IPS-18c (cell line): ENCODE results near the gene IFIT3.
"Not testable (repeated sequence)": the region's sequence is repeated elsewhere in the genome, so short reads cannot be mapped to it uniquely, and the experiment has no call there.

Experiments
- H3K4me3 ChIP-seq: 2 replicates; pipeline ENCODE4 v1.7.0; 2013; ENCODE audit warnings: low read depth, mild to moderate bottlenecking, low read length, moderate library complexity; ENCODE audit not compliant: insufficient read depth
- H3K9me3 ChIP-seq: one replicate; pipeline ENCODE4 v1.6.1; 2013; ENCODE audit warnings: mild to moderate bottlenecking, low read length, moderate library complexity; ENCODE audit not compliant: control insufficient read depth, insufficient read depth

The IFIT3 gene

GRCh38 chr10:89346405-89347254 is 18.8 kb downstream of the IFIT3 start:
- Histone ChIP-seq H3K9me3 (no peaks in the 10 kb centered on the region), H3K4me3 (no peak overlapping the region)

GRCh38 chr10:89347701-89348457 is 20.1 kb downstream of the IFIT3 start:
- Histone ChIP-seq H3K4me3 (no peak overlapping the region), H3K9me3 (no peaks in the 10 kb centered on the region)

DNA sequence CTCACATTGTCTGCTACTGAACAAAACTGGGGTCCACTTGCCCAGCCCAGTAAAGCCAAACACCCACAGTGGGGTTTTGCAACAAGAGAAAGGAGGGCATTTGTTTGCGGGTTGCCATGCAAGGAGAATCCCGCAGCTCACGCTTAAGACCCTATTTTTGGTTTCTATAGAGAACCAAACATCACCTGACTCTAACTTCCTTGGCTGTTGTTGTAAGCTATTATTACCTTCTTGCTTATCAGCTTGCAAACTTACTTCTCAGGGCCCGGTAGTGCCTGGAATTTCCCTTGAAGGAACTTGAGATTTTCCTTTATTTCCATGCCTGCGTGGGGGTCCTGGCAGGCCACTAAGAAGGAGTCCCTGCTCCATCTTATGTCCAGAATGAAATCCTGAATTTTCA is 20.7 kb downstream of the IFIT3 start:
- H3K9me3 ChIP-seq, result peaks cover 2% of the 10 kb centered on the region
- no peak overlapping the region for H3K4me3 ChIP-seq

DNA sequence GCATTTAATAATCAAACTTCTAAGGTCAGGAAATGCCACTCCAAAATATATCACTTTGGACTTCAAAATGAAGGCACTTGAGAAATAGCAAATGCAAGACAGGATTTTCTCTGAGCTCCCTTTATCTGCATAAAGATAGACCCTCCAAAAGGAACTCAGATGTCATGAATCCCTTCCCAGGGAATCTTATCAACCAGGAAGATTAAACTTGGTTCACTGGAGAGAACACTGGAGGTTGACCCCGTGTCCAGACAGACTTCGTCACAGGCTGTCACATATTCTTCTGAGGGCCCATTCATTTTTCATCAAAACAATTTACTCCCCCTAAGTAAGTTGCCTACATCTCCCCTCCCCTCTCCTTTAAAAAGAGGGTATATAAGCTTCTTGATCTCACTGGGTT is 21.2 kb downstream of the IFIT3 start:
- peaks cover 3% of the 10 kb centered on the region for H3K9me3 ChIP-seq
- no peak overlapping the region for H3K4me3 ChIP-seq

GRCh38 chr10:89350631-89351315 is 23.0 kb downstream of the IFIT3 start:
- not testable (repeated sequence) for H3K4me3 ChIP-seq

DNA sequence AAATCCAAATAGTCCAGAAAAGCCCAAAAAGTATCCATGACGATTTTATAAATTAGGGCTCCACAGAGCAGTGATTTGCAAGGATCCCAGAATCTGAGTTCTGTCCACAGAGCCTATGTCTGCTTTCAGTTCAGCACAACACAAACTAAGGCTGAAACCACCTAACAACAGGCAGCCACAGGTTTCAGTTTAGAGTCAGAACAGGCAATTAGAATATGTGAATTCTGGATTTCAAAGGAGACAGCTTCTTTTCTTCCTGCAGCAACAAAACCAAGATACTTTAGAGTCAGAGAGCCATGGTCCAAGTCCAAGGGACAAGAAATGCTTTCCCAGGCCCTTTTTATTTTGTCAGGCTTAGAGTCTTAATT is 23.6 kb downstream of the IFIT3 start:
- peaks cover 3% of the 10 kb centered on the region for H3K9me3 ChIP-seq
- H3K4me3 ChIP-seq, result no peak overlapping the region

More at GRCh38 chr10:89350631-89351315, 23.0 kb downstream of the IFIT3 start:
- not testable (repeated sequence) for H3K9me3 ChIP-seq

DNA sequence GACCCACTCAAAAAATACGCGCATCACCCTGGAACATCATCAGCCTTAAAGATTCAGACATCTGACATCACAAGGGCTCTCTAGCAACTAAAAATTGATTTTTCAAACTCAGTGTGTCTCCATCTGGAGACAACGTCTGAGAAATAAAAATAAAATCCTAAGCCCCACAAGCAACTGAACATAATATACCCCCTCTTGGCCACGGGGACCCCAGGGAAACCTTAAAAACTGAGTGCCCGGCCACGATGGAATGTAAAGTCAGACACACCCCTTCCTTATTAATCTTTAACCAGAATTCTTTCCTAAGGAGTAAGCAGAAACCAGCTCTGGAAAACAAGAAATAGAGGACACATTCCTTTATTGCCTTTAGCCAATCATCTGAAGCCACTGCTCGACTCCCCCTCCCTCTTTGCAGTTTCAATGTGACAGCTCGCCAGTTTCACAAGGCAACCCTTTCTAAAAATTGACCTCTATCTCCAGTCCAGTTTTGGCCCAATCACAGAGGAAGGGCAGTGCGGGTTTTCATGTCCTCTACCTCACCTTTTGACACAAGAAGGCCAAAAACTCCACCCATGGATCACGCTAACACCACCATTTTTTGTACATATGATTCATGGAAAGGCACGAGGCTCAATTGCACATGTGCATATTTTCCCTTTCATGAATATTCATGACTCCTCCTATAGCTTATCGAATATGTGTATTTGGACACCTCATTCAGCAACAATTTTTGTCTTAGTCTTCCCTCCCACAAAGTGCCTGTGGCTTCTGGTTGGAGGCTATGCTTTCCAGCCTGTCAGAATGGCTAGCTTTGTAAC is 24.2 kb downstream of the IFIT3 start:
- Histone ChIP-seq H3K9me3 (peaks cover 3% of the 10 kb centered on the region), H3K4me3 (no peak overlapping the region)

GRCh38 chr10:89352802-89353201 is 25.0 kb downstream of the IFIT3 start:
- H3K9me3 ChIP-seq, result peaks cover 3% of the 10 kb centered on the region
- no peak overlapping the region for H3K4me3 ChIP-seq

- Histone ChIP-seq H3K4me3 (no peak overlapping the region), H3K9me3 (peaks cover 3% of the 10 kb centered on the region)
These were observed 27.7 kb downstream of the IFIT3 start for GRCh38 chr10:89355394-89355931.

- H3K4me3 ChIP-seq, result no peak overlapping the region
- H3K9me3 ChIP-seq, result peaks cover 3% of the 10 kb centered on the region
These were observed 29.3 kb downstream of the IFIT3 start for GRCh38 chr10:89357096-89357495.

- Histone ChIP-seq H3K9me3 (peaks cover 3% of the 10 kb centered on the region), H3K4me3 (no peak overlapping the region)
These were observed 30.2 kb downstream of the IFIT3 start for GRCh38 chr10:89357975-89358374.

- H3K9me3 ChIP-seq, result no peaks in the 10 kb centered on the region
- H3K4me3 ChIP-seq, result no peak overlapping the region
These were observed 32.4 kb downstream of the IFIT3 start for GRCh38 chr10:89360157-89360556.

- no peaks in the 10 kb centered on the region for H3K9me3 ChIP-seq
- no peak overlapping the region for H3K4me3 ChIP-seq
These were observed 35.1 kb downstream of the IFIT3 start for GRCh38 chr10:89362929-89363328.

GRCh38 chr10:89363729-89364442 is 36.1 kb downstream of the IFIT3 start:
- Histone ChIP-seq H3K9me3 (no peaks in the 10 kb centered on the region), H3K4me3 (no peak overlapping the region)

- no peak overlapping the region for H3K4me3 ChIP-seq
- no peaks in the 10 kb centered on the region for H3K9me3 ChIP-seq
These were observed 36.7 kb downstream of the IFIT3 start for GRCh38 chr10:89364531-89364930.

DNA sequence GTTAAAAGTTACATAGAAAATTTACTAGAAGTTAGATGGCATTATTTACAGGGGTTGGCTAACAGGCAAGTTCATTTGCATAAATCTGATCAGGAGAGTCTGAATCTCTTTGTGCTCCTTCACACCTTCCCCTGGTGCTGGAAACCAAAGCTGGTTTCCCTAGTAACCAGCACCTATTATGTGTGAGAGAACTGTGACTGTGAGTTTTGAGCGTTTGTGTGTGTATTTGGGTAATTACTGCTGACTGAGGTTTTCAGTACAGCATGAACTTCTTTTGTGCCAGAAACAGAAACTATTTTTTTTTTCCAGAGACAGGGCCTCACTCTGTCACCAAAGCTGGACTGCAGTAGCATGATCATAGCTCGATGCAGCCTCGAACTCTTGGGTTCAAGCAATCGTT is 39.7 kb downstream of the IFIT3 start:
- H3K4me3 ChIP-seq, result no peak overlapping the region

More for the DNA sequence above, 39.7 kb downstream of the IFIT3 start:
- H3K9me3 ChIP-seq, result no peaks in the 10 kb centered on the region
